ENCODE results near the gene METTL16. TPM values are rescaled to one million over a fixed set of nuclear protein-coding genes. Genes with fewer than 3 reads are reported as not detected.

The METTL16 gene
- total RNA-seq, 2 experiments from 2014 or later, result 55.7 to 58.0 TPM

DNA sequence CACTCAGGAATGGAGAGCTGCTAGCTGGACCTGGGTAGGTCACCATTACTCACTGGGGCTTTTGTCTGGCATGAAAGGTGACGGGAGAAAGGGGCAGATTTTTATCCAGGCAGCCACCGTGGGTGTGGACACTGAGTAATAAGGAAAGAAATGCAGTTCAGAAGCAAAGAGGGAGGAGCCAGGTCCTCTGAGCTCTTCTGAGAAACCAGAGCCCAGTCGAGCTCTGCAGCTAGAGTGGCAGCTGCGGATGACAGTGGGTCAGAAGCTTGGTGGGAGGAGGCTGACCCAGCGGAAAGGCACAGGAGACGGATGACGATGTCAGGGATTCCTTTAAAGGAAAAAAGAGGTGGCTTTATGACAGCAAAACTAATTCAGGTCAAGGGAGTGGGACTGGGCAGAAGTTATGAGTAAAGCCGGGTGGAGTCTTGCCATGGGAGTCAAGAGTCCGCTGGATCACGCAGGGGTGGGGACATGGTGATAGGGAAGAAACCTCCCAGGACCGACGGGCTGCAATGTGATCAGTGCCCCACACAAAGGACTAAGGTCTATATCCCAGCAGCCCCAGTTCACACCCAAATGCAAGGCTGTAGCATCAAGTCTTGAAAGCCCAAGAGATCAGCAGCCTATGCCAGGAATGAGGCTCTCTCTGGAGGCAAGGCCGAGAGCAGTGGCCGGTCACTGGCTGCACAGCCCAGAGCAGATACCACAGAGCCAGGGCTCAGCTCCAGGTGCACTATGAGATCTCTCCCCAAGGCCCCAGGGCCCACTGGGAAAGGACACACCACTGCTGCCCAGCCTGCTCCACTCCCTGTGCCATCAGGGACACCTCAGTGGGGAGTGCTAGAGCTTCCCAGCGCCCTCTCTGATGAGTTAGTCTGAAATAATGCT, 104.5 kb downstream of the METTL16 start:
- POLR2A ChIA-PET, result interaction anchor here (0.6 to 1.2 kb wide), 2 partner anchors 9 to 28 kb away, joined by 3 to 6 read pairs; no protein-coding TSS in a partner anchor
- H3K27ac Mint-ChIP-seq, result no peak overlapping the region

GRCh38 chr17:2406271-2406902, 105.3 kb downstream of the METTL16 start:
- Mint-ChIP-seq H3K9me3 (no peaks in the 10 kb centered on the region), H3K36me3 (ENCODE audit: low read depth) (peaks cover 20% of the 10 kb centered on the region), H3K4me1 (ENCODE audit: low read depth) (peaks cover 15% of the 10 kb centered on the region), H3K4me3 (no peak overlapping the region), H3K27ac (no peak overlapping the region), H3K27me3 (no peaks in the 10 kb centered on the region)
- CTCF ChIA-PET, result interaction anchor here (0.8 to 3.8 kb wide), 2 partner anchors 10 to 23 kb away, joined by 3 to 20 read pairs; no protein-coding TSS in a partner anchor
- Histone ChIP-seq H3K9me3 (ENCODE audit: control insufficient read depth in 1 of 2, insufficient read depth in 1 of 2, low read length in 2 of 2) (no peaks in the 10 kb centered on the region), H3K36me3 (ENCODE audit: insufficient read depth, low read length) (no peaks in the 10 kb centered on the region), H3K4me3 (ENCODE audit: low read length) (no peak overlapping the region), H3K4me1 (ENCODE audit: insufficient read depth, low read length) (peaks cover 14% of the 10 kb centered on the region), H3K27me3 (ENCODE audit: control insufficient read depth in 1 of 2, insufficient read depth in 2 of 2, low read length in 2 of 2) (no peaks in the 10 kb centered on the region), H3K27ac (ENCODE audit: low read depth in 1 of 2, low read length in 2 of 2) (no peak overlapping the region)
- ATAC-seq (ENCODE audit: poor library complexity) (no peak), DNase-seq (no peak)
- TF ChIP-seq, protein P1, sequence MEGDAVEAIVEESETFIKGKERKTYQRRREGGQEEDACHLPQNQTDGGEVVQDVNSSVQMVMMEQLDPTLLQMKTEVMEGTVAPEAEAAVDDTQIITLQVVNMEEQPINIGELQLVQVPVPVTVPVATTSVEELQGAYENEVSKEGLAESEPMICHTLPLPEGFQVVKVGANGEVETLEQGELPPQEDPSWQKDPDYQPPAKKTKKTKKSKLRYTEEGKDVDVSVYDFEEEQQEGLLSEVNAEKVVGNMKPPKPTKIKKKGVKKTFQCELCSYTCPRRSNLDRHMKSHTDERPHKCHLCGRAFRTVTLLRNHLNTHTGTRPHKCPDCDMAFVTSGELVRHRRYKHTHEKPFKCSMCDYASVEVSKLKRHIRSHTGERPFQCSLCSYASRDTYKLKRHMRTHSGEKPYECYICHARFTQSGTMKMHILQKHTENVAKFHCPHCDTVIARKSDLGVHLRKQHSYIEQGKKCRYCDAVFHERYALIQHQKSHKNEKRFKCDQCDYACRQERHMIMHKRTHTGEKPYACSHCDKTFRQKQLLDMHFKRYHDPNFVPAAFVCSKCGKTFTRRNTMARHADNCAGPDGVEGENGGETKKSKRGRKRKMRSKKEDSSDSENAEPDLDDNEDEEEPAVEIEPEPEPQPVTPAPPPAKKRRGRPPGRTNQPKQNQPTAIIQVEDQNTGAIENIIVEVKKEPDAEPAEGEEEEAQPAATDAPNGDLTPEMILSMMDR (IDR thresholded peaks at IDR 0.05), result no peak
- intact Hi-C loops (cut with DNase I, micrococcal nuclease), result no loop called here
- POLR2A ChIA-PET, result interaction anchor here (1.2 kb wide), 1 partner anchor 10 kb away, joined by 6 read pairs; no protein-coding TSS in a partner anchor

More for the DNA sequence above, 104.5 kb downstream of the METTL16 start:
- Mint-ChIP-seq H3K9me3 (no peaks in the 10 kb centered on the region), H3K27me3 (no peaks in the 10 kb centered on the region), H3K36me3 (ENCODE audit: low read depth) (peaks cover 17% of the 10 kb centered on the region), H3K4me1 (ENCODE audit: low read depth) (peaks cover 11% of the 10 kb centered on the region), H3K4me3 (no peak overlapping the region)
- intact Hi-C loops (cut with DNase I, micrococcal nuclease), result no loop called here
- H3K27me3 ChIP-seq (ENCODE audit: control insufficient read depth in 1 of 2, insufficient read depth in 2 of 2, low read length in 2 of 2), result no peaks in the 10 kb centered on the region
- no peak overlapping the region for H3K27ac ChIP-seq (ENCODE audit: low read depth in 1 of 2, low read length in 2 of 2)
- CTCF ChIA-PET, result interaction anchor here (1.2 to 3.8 kb wide), 2 partner anchors 9 to 24 kb away, joined by 4 to 20 read pairs; no protein-coding TSS in a partner anchor
- peaks cover 9% of the 10 kb centered on the region for H3K4me1 ChIP-seq (ENCODE audit: insufficient read depth, low read length)
- no peak overlapping the region for H3K4me3 ChIP-seq (ENCODE audit: low read length)
- no peaks in the 10 kb centered on the region for H3K36me3 ChIP-seq (ENCODE audit: insufficient read depth, low read length)
- TF ChIP-seq, protein P1 (IDR thresholded peaks at IDR 0.05), result no peak
- no peak for ATAC-seq (ENCODE audit: poor library complexity)
- H3K9me3 ChIP-seq (ENCODE audit: control insufficient read depth in 1 of 2, insufficient read depth in 1 of 2, low read length in 2 of 2), result no peaks in the 10 kb centered on the region
- DNase-seq, result no peak

DNA sequence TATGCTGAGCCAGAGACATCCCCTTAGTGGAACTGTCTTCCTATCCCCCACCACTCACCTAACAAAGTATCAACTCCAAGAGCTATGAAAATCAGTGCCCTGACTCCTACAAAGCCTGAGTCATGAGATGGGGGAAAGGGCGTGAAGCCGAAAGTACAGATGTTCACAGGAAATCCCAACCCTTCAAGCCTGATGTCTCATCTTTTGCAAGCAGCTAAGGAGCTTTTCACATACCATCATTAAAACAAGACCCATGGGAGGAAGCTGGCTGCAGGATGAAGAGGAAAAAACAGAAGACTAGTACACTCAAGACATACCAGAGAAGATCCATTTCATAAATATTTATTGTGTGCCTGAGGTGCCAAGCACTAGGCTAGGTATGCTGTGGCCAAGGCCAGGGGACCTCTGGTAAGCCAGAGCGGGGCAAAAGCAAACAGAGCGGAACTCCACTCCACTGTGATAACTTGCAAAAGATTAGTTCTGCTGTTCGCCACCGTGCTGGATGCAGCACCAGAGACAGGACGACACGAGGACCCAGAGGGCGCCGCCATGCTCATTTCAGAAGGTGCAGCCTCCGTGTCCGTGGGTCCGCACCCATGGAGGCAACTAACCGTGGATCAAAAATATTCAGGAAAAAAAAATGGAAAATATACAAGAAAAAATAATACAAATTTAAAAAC, 106.3 kb downstream of the METTL16 start:
- Histone ChIP-seq H3K4me1 (ENCODE audit: insufficient read depth, low read length) (peaks cover 17% of the 10 kb centered on the region), H3K9me3 (ENCODE audit: control insufficient read depth in 1 of 2, insufficient read depth in 1 of 2, low read length in 2 of 2) (no peaks in the 10 kb centered on the region), H3K27ac (ENCODE audit: low read depth in 1 of 2, low read length in 2 of 2) (no peak overlapping the region), H3K27me3 (ENCODE audit: control insufficient read depth in 1 of 2, insufficient read depth in 2 of 2, low read length in 2 of 2) (no peaks in the 10 kb centered on the region), H3K36me3 (ENCODE audit: insufficient read depth, low read length) (no peaks in the 10 kb centered on the region), H3K4me3 (ENCODE audit: low read length) (no peak overlapping the region)
- CTCF ChIA-PET, result interaction anchor here (0.8 to 7.8 kb wide), 3 partner anchors 11 to 23 kb away, joined by 5 to 52 read pairs (median 20); no protein-coding TSS in a partner anchor
- H3K9me3 Mint-ChIP-seq, result no peaks in the 10 kb centered on the region
- POLR2A ChIA-PET, result interaction anchor here (1.6 to 6.5 kb wide), 2 partner anchors 13 to 23 kb away, joined by 6 to 69 read pairs; no protein-coding TSS in a partner anchor
- H3K27ac Mint-ChIP-seq, result no peak overlapping the region
- H3K4me1 Mint-ChIP-seq (ENCODE audit: low read depth), result peaks cover 17% of the 10 kb centered on the region
- DNase-seq (no peak), ATAC-seq (ENCODE audit: poor library complexity) (no peak)
- H3K36me3 Mint-ChIP-seq (ENCODE audit: low read depth), result peaks cover 21% of the 10 kb centered on the region
- H3K27me3 Mint-ChIP-seq, result no peaks in the 10 kb centered on the region
- no peak overlapping the region for H3K4me3 Mint-ChIP-seq
- intact Hi-C loops (cut with DNase I, micrococcal nuclease), result no loop called here
- TF ChIP-seq, protein P1 (IDR thresholded peaks at IDR 0.05), result no peak
